HCT116 (cell line): Measurements from ENCODE around the gene CDH3. TPM values are rescaled to one million over a fixed set of nuclear protein-coding genes. Genes with fewer than 3 reads are reported as not detected.

ENCODE experiments used
- ATAC-seq: fragments of 200-7000 bp; cut with Tn5 transposase; 2 replicates; pipeline ENCODE4 v1.9.1; 2020; ENCODE audit warnings: mild to moderate bottlenecking, moderate library complexity
- BruUV-seq: library from RNA; stranded (reverse); fragments of 400-500 nt; replicated peaks from 2 replicates; lab custom pipeline; 2021; lab: Mats Ljungman, UMichigan
- CTCF ChIA-PET: fragments of 300-600 bp; sonication (Branson Sonifier 250); formaldehyde crosslinking; loops from one replicate; lab custom pipeline; 2021; ENCODE audit warnings: antibody characterized with exemption; lab: Charles Lee
- POLR2A ChIA-PET: fragments of 300-600, 350-600 bp; sonication (Branson Sonifier 250); formaldehyde crosslinking; loops from one replicate; lab custom pipeline; 2021; ENCODE audit warnings: antibody characterized with exemption; lab: Charles Lee
- RAD21 ChIA-PET, 2 experiments: fragments of 300-600 bp; sonication (Branson Sonifier 250); formaldehyde crosslinking; loops; one replicate each; lab custom pipeline; 2023; ENCODE audit warnings: low total read pairs in 2 of 2; ENCODE audit not compliant: uncharacterized antibody in 2 of 2, unreplicated experiment in 2 of 2, low non-redundant PET in 1 of 2; lab: Charles Lee
- DNase-seq: peaks from one replicate; pipeline ENCODE4 v3.0.0-alpha.2; 2010; ENCODE audit warnings: low read depth, low spot score
- H2AFZ ChIP-seq: fragments of 200-600 bp; shearing (Covaris generic), sonication (generic); 2 replicates; pipeline ENCODE4 v1.6.1; 2017; ENCODE audit warnings: low read depth, mixed run types, mixed read lengths, antibody characterized with exemption, low read length; ENCODE audit not compliant: poor library complexity, severe bottlenecking
- H3K27ac ChIP-seq: 2 replicates; pipeline ENCODE4 v1.5.1; 2012; ENCODE audit warnings: low read depth, low read length
- H3K27me3 ChIP-seq: fragments of 200-600 bp; sonication (generic); 2 replicates; pipeline ENCODE4 v1.6.1; 2016; ENCODE audit warnings: mixed run types, low read length, mixed read lengths; ENCODE audit not compliant: insufficient read depth
- H3K36me3 ChIP-seq, 2 experiments: fragments of 200-500 bp in 1 of 2; fragments of 200-600 bp in 1 of 2; sonication (Bioruptor generic) in 1 of 2; sonication (generic) in 1 of 2; 2 replicates each; pipeline versions ENCODE4 v1.5.1 to v1.6.1; 2014 to 2016; ENCODE audit warnings: low read length in 2 of 2, inconsistent platforms in 1 of 2, mixed read lengths in 1 of 2, mixed run types in 1 of 2; ENCODE audit not compliant: insufficient read depth in 2 of 2, control insufficient read depth in 1 of 2
- H3K4me1 ChIP-seq, 2 experiments: fragments of 200-600 bp in 1 of 2; sonication (generic) in 1 of 2; 2 replicates each; pipeline versions ENCODE4 v1.5.1 to v1.6.1; 2012 to 2017; ENCODE audit warnings: low read length in 2 of 2, inconsistent platforms in 1 of 2, mild to moderate bottlenecking in 1 of 2, mixed read lengths in 1 of 2, mixed run types in 1 of 2, moderate library complexity in 1 of 2; ENCODE audit not compliant: insufficient read depth in 2 of 2, control insufficient read depth in 1 of 2
- H3K4me2 ChIP-seq: fragments of 200-600 bp; sonication (generic); 2 replicates; pipeline ENCODE4 v1.6.1; 2017; ENCODE audit warnings: mixed run types, low read length, mixed read lengths
- H3K4me3 ChIP-seq, 2 experiments: fragments of 200-600 bp in 1 of 2; sonication (generic) in 1 of 2; replicated peaks in 1 of 2; 2 replicates each; pipeline ENCODE4 v1.5.1; 2011 to 2016; ENCODE audit warnings: low read length in 2 of 2, control low read depth in 1 of 2, low read depth in 1 of 2, mild to moderate bottlenecking in 1 of 2, mixed read lengths in 1 of 2, mixed run types in 1 of 2
- H3K79me2 ChIP-seq: fragments of 200-600 bp; sonication (generic); 2 replicates; pipeline ENCODE4 v1.6.1; 2017; ENCODE audit warnings: mild to moderate bottlenecking, mixed run types, low read length, moderate library complexity, mixed read lengths; ENCODE audit not compliant: insufficient read depth
- H3K9ac ChIP-seq: fragments of 200-600 bp; sonication (generic); 2 replicates; pipeline ENCODE4 v1.6.1; 2016; ENCODE audit warnings: low read length, mixed read lengths
- H3K9me2 ChIP-seq: fragments of 200-600 bp; sonication (generic), shearing (Covaris generic); 2 replicates; pipeline ENCODE4 v1.6.1; 2017; ENCODE audit warnings: mixed run types, mild to moderate bottlenecking, moderate library complexity; ENCODE audit not compliant: insufficient read depth
- H3K9me3 ChIP-seq, 2 experiments: fragments of 200-500 bp in 1 of 2; fragments of 200-600 bp in 1 of 2; sonication (Bioruptor generic) in 1 of 2; sonication (generic) in 1 of 2; 2 replicates each; pipeline ENCODE4 v1.6.1; 2014 to 2017; ENCODE audit warnings: low read length in 2 of 2, mixed read lengths in 2 of 2, inconsistent platforms in 1 of 2, low read depth in 1 of 2, mild to moderate bottlenecking in 1 of 2, mixed run types in 1 of 2, moderate library complexity in 1 of 2; ENCODE audit not compliant: control insufficient read depth in 1 of 2, insufficient read depth in 1 of 2
- H4K20me1 ChIP-seq: fragments of 200-600 bp; sonication (generic), shearing (Covaris generic); 2 replicates; pipeline ENCODE4 v1.6.1; 2017; ENCODE audit warnings: mixed run types, mild to moderate bottlenecking, moderate library complexity; ENCODE audit not compliant: insufficient read depth
- CBX3 ChIP-seq: IDR thresholded peaks from 2 replicates; pipeline ENCODE4 v1.6.1; 2012; ENCODE audit warnings: low read depth
- CEBPB ChIP-seq: IDR thresholded peaks from 2 replicates; pipeline ENCODE4 v1.6.1; 2012; ENCODE audit warnings: low read depth
- EZH2 ChIP-seq: fragments of 200-600 bp; sonication (generic); IDR thresholded peaks from 2 replicates; pipeline ENCODE4 v1.6.1; 2017; ENCODE audit warnings: antibody characterized with exemption, mixed run types
- FOSL1 ChIP-seq: IDR thresholded peaks from 2 replicates; pipeline ENCODE4 v1.6.1; 2012; ENCODE audit warnings: low read depth
- JUND ChIP-seq: IDR thresholded peaks from 2 replicates; pipeline ENCODE4 v1.6.1; 2012
- POLR2A ChIP-seq: IDR thresholded peaks from 2 replicates; pipeline ENCODE4 v1.7.0; 2011; ENCODE audit warnings: borderline replicate concordance; ENCODE audit not compliant: insufficient read depth, insufficient read length; ENCODE audit errors: extremely low read depth
- POLR2AphosphoS5 ChIP-seq: IDR thresholded peaks from 2 replicates; pipeline ENCODE4 v1.6.1; 2011; ENCODE audit warnings: mild to moderate bottlenecking, low read depth, low read length, moderate library complexity
- RAD21 ChIP-seq: IDR thresholded peaks from 2 replicates; pipeline ENCODE4 v1.6.1; 2012; ENCODE audit warnings: low read depth, mild to moderate bottlenecking
- REST ChIP-seq: IDR thresholded peaks from 2 replicates; pipeline ENCODE4 v1.6.1; 2012; ENCODE audit warnings: low read depth
- SIN3A ChIP-seq: IDR thresholded peaks from 2 replicates; pipeline ENCODE4 v1.6.1; 2012; ENCODE audit warnings: low read depth
- SP1 ChIP-seq: IDR thresholded peaks from 2 replicates; pipeline ENCODE4 v1.6.1; 2012; ENCODE audit warnings: low read depth
- SRF ChIP-seq: IDR thresholded peaks from 2 replicates; pipeline ENCODE4 v1.6.1; 2012; ENCODE audit warnings: low read depth
- YY1 ChIP-seq: IDR thresholded peaks from 2 replicates; pipeline ENCODE4 v1.6.1; 2011; ENCODE audit warnings: low read length, low read depth, moderate library complexity, mild to moderate bottlenecking; ENCODE audit not compliant: insufficient replicate concordance; ENCODE audit errors: extremely low read depth
- ZBTB33 ChIP-seq: IDR thresholded peaks from 2 replicates; pipeline ENCODE4 v1.6.1; 2011; ENCODE audit warnings: mild to moderate bottlenecking, low read length, moderate library complexity; ENCODE audit not compliant: insufficient replicate concordance; ENCODE audit errors: extremely low read depth
- intact Hi-C: fragments of 100-400 bp; cut with micrococcal nuclease; formaldehyde crosslinking; loops from 2 replicates; pipeline ENCODE4 v1.10.0; 2022
- total RNA-seq: library from RNA; stranded (reverse); gene quantifications from one replicate; pipeline ENCODE4 v1.2.1, GENCODE V29; 2021; ENCODE audit not compliant: unreplicated experiment
- TF ChIP-seq, protein P1 (sequence below): IDR thresholded peaks from 2 replicates; pipeline ENCODE4 v1.6.1; 2012
- TF ChIP-seq, protein P2 (sequence below), 3 experiments: fragments of 200-600 bp in 1 of 3; sonication (generic) in 1 of 3; IDR thresholded peaks in 2 of 3; conservative IDR thresholded peaks in 1 of 3; 2 replicates each; pipeline ENCODE4 v1.5.1; 2012 to 2017; ENCODE audit warnings: low read depth in 2 of 3, low read length in 2 of 3, antibody characterized with exemption in 1 of 3, borderline replicate concordance in 1 of 3, control low read depth in 1 of 3, mild to moderate bottlenecking in 1 of 3, mixed read lengths in 1 of 3, mixed run types in 1 of 3, moderate library complexity in 1 of 3; ENCODE audit not compliant: insufficient read depth in 1 of 3

CDH3 gene
- total RNA-seq, 1 experiment from 2014 or later: 94.7 TPM

DNA sequence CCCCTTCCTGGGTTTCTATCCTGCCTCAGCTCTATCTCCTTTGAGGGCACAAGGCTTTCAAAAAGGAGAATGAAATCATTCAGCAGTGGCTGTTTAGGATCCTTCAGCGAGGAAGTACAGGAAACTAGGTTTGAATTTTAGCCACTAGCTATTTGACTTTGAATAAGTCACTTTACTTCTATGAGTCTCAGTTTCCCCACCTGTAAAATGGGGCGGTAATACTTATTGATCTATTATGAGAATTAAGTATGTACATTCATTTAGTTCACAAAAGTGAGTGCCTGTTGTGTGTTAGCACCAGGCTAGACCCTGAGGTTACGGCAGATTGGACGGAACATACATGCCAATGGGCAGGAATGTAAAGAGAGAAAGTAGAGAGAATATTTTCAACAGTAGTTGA is 98.6 kb downstream of the CDH3 start (continued):
- TF ChIP-seq POLR2A: no peak
- TF ChIP-seq POLR2AphosphoS5: no peak

DNA sequence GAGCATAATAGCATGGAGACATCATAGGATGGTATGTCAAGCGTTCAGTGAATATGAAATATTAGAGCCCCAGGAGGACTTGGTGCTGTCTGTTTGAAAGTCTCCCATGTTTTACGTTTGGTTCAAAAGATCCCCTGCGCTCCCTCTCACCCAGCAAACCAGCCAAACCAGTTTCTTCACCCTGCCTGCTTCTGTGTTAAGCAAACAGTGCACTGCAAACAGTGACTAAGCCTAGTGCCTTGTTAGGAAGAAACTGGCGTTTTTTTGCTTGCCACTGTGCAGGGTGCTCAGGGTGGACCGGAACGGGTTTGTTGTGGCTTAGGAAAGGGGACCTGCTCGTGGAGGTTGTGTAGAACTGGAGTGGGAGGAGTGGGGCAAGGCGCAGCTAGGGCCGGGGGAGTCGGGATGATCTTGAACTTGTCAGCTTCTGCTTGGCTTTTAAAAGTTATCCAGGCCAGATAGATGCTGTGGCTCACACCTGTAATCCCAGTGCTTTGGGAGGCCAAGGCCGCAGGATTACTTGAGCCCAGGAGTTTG is 99.7 kb downstream of the CDH3 start:
- ChIA-PET CTCF (no interaction called here), POLR2A (no interaction called here), RAD21 (interaction anchor here in 1 of 2 experiments (0.6 kb wide), 1 partner anchor 154 kb away, joined by 3 read pairs; no protein-coding TSS in a partner anchor)
- DNase-seq: peak; percentile 88
- Histone ChIP-seq H3K9me2 (no peaks in the 10 kb centered on the region), H2AFZ (no peak overlapping the region), H3K9ac (peak overlapping the region; percentile 51), H4K20me1 (peaks cover 4% of the 10 kb centered on the region; the same call in 1 of the 2 replicates), H3K4me2 (peak overlapping the region; percentile 77), H3K4me1 (peaks cover 70 to 81% of the 10 kb centered on the region in 2 experiments), H3K4me3 (peak overlapping the region; percentile 16 to 41), H3K79me2 (peaks cover 59% of the 10 kb centered on the region), H3K36me3 (peaks cover 0 to 3% of the 10 kb centered on the region in 2 experiments; a peak in 1 of 4 replicates), H3K27ac (peak overlapping the region; percentile 68), H3K27me3 (no peaks in the 10 kb centered on the region), H3K9me3 (no peaks in the 10 kb centered on the region)
- intact Hi-C loops: loop anchor here (1.0 to 5.0 kb wide), 2 partner anchors 11 to 38 kb away; no protein-coding TSS in a partner anchor
- ATAC-seq: peak; percentile 88
- TF ChIP-seq FOSL1: peak; percentile 84
- TF ChIP-seq SIN3A: peak; percentile 69
- peak; percentile 88 for TF ChIP-seq CEBPB
- no peak for TF ChIP-seq POLR2A
- peak; percentile 67 for TF ChIP-seq ZBTB33
- peak; percentile 44; the same call in 1 of the 2 replicates for TF ChIP-seq RAD21
- TF ChIP-seq, protein P1, sequence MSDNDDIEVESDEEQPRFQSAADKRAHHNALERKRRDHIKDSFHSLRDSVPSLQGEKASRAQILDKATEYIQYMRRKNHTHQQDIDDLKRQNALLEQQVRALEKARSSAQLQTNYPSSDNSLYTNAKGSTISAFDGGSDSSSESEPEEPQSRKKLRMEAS: peak; percentile 84
- TF ChIP-seq YY1: peak; percentile 70
- TF ChIP-seq SP1: peak; percentile 97
- peak; percentile 98 for TF ChIP-seq CBX3
- no peak for TF ChIP-seq REST
- peak; percentile 88 for TF ChIP-seq JUND
- no peak for TF ChIP-seq EZH2
- peak; percentile 96 for TF ChIP-seq SRF
- peak; percentile 54 for TF ChIP-seq POLR2AphosphoS5
- TF ChIP-seq, protein P2, sequence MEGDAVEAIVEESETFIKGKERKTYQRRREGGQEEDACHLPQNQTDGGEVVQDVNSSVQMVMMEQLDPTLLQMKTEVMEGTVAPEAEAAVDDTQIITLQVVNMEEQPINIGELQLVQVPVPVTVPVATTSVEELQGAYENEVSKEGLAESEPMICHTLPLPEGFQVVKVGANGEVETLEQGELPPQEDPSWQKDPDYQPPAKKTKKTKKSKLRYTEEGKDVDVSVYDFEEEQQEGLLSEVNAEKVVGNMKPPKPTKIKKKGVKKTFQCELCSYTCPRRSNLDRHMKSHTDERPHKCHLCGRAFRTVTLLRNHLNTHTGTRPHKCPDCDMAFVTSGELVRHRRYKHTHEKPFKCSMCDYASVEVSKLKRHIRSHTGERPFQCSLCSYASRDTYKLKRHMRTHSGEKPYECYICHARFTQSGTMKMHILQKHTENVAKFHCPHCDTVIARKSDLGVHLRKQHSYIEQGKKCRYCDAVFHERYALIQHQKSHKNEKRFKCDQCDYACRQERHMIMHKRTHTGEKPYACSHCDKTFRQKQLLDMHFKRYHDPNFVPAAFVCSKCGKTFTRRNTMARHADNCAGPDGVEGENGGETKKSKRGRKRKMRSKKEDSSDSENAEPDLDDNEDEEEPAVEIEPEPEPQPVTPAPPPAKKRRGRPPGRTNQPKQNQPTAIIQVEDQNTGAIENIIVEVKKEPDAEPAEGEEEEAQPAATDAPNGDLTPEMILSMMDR (IDR thresholded peaks at IDR 0.05 in 2 of 3, conservative IDR thresholded peaks at IDR 0.05 in 1 of 3; ENCODE audit: borderline replicate concordance in 1 of 3, insufficient read depth in 1 of 3, low read depth in 2 of 3, low read length in 2 of 3): no peak
- BruUV-seq: no TSS peak
